Activated T-helper 1 cell treated with anti-CD3 and anti-CD28 coated beads, Interleukin-12 subunit alpha, Interleukin-12 subunit beta, Interleukin-2, Interleukin-4 antibody, amounts not matched to agents 30 ng/mL and 10 ng/mL and 1 ng/mL, durations not matched to agents 14 hours and 24 hours and 36 hours (primary cell): ENCODE measurements around the gene ZNF624. TPM values are rescaled to one million over a fixed set of nuclear protein-coding genes. Genes with fewer than 3 reads are reported as not detected.

Source experiments
- DNase-seq: peaks from one replicate; pipeline ENCODE4 v3.0.0; 2021; ENCODE audit warnings: low spot score
- H3K27ac Mint-ChIP-seq: one replicate; pipeline ENCODE4 v1.8.0; 2021; ENCODE audit warnings: mild to moderate bottlenecking, mixed read lengths
- H3K27me3 Mint-ChIP-seq: one replicate; pipeline ENCODE4 v1.8.0; 2022; ENCODE audit warnings: mild to moderate bottlenecking, moderate library complexity, mixed read lengths; ENCODE audit not compliant: insufficient read depth
- H3K36me3 Mint-ChIP-seq: one replicate; pipeline ENCODE4 v1.8.0; 2021; ENCODE audit warnings: low read depth, mixed read lengths
- H3K4me1 Mint-ChIP-seq: one replicate; pipeline ENCODE4 v1.8.0; 2021; ENCODE audit warnings: low read depth, mixed read lengths
- H3K4me3 Mint-ChIP-seq: one replicate; pipeline ENCODE4 v1.8.0; 2021; ENCODE audit warnings: mild to moderate bottlenecking, moderate library complexity, mixed read lengths
- H3K9me3 Mint-ChIP-seq: one replicate; pipeline ENCODE4 v1.8.0; 2021; ENCODE audit warnings: mixed read lengths
- intact Hi-C: fragments of 100-400 bp; cut with micrococcal nuclease; formaldehyde crosslinking; loops from one replicate; pipeline ENCODE4 v1.15.1; 2024
- total RNA-seq: library from RNA; stranded (reverse); gene quantifications from 2 replicates; pipeline ENCODE4 v1.2.3, GENCODE V29; 2022

Gene ZNF624
- total RNA-seq, 1 donor from 2014 or later = 2.0 TPM

DNA sequence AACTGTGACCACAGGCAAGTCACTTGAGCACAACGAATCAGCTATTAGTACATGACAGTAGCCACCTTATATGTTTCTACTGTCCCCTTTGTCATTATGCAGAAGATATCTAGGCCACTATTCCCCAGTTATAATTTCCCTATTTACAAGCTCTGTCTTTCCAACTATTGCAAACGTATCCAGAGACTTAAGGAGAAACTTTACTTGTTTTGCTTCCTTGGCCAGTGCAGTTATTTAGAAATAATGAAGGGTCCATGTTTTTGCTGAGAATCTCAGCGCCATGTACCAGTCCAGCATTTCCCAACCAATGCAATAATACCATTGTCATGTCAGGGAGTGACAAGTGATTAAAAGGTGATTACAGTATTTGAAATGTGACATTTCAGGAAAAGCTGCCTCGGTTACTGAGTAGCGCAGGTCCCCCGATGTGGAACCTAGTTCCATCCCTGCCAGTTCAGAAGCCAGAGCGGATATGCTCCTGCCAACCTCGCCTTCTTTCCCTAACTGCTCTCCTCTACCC lies 743 bp downstream of the ZNF624 start:
- peak overlapping the region; percentile 87 for H3K4me3 Mint-ChIP-seq
- peaks cover 3% of the 10 kb centered on the region for H3K36me3 Mint-ChIP-seq
- no peak for DNase-seq
- H3K27me3 Mint-ChIP-seq = peaks cover 2% of the 10 kb centered on the region
- H3K4me1 Mint-ChIP-seq = peaks cover 13% of the 10 kb centered on the region
- H3K27ac Mint-ChIP-seq = no peak overlapping the region
- intact Hi-C loops = loop anchor here (1.0 kb wide), 4 partner anchors 64 to 215 kb away; partner anchors contain the start of gene ZNF287
- H3K9me3 Mint-ChIP-seq = no peaks in the 10 kb centered on the region

DNA sequence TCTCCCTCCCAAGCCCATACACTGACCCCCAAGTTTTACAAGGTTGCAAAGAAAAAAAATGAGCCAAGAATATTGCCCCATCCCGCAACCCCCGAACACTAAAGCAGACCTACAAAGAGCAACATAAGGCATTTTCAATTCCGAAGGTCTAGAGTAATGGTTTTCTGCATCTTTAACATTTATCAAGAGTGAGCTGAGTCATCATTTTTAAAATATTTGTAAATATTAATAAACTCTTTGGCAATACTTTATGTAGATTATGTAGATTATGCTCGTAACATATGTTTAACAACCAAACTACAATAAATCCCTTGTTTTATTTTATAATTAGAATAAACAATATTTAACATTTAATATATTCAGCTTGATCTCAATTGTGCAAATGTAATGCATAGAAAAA lies 1.4 kb downstream of the ZNF624 start:
- peaks cover under 1% of the 10 kb centered on the region for H3K27me3 Mint-ChIP-seq
- peaks cover 13% of the 10 kb centered on the region for H3K4me1 Mint-ChIP-seq
- H3K9me3 Mint-ChIP-seq = no peaks in the 10 kb centered on the region
- no peak for DNase-seq
- intact Hi-C loops = no loop called here
- peaks cover 3% of the 10 kb centered on the region for H3K36me3 Mint-ChIP-seq
- no peak overlapping the region for H3K27ac Mint-ChIP-seq
- H3K4me3 Mint-ChIP-seq = peak overlapping the region; percentile 87

DNA sequence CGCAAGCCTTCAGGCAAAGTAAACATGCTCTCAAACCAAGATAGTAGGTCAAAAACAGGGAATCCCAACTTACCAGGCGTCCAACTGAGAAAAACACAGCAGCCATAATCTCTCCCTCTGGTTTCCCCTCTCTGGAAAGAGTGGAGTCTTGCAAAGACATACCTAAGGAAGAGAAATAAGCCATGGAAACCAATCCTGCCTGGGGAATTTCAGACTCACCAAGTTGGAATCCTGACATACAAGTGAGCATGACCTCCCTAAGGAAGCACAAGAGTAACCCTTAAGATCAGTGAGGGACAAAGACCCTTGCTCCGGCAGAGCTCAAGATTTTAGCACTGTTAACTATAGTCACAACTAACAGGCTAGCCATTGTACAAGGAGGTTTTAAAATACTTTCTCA lies 4.1 kb downstream of the ZNF624 start:
- Mint-ChIP-seq H3K4me1 (peaks cover 13% of the 10 kb centered on the region), H3K27ac (no peak overlapping the region), H3K4me3 (no peak overlapping the region), H3K36me3 (peaks cover 9% of the 10 kb centered on the region), H3K9me3 (no peaks in the 10 kb centered on the region), H3K27me3 (no peaks in the 10 kb centered on the region)
- intact Hi-C loops = no loop called here
- DNase-seq = no peak

DNA sequence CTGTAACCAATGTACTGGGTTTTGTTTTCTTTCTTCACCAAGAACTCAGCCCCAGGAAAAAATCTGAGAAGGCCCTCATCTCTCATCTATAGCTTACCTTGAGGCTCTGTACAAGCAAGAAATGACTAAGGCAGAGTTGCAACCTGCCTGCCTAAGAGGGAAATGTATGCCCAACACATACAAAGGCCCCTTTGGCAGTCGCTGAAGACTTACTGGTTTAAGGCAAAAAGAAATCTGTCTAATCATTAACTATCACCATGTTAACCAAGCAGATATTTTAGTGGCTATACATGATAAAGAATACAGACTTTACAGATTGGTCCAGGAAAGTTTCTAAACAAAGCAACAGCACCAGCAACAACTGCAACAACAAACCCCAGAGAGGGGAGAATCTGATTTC lies 14.2 kb downstream of the ZNF624 start:
- no peak overlapping the region for H3K27ac Mint-ChIP-seq
- no peak overlapping the region for H3K4me3 Mint-ChIP-seq
- intact Hi-C loops = no loop called here
- H3K36me3 Mint-ChIP-seq = peaks cover 11% of the 10 kb centered on the region
- DNase-seq = no peak
- H3K27me3 Mint-ChIP-seq = no peaks in the 10 kb centered on the region
- H3K4me1 Mint-ChIP-seq = no peaks in the 10 kb centered on the region
- peaks cover 37% of the 10 kb centered on the region for H3K9me3 Mint-ChIP-seq

DNA sequence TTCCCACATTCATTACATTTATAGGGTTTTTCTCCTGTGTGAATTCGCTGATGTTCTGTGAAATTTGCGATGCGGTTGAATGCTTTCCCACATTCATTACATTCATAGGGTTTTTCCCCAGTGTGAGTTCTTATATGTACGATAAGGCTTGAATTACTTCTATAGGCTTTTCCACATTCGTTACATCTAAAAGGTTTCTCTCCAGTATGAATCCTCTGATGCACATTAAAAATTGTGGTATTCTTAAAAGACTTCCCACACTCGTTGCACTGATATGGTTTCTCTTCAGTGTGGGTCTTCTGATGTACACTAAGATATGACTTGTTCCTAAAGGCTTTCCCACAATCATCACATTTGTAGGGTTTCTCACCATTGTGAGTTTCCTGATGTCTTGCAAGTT lies 30.4 kb downstream of the ZNF624 start:
- H3K27me3 Mint-ChIP-seq = no peaks in the 10 kb centered on the region
- no peak for DNase-seq
- no peak overlapping the region for H3K4me3 Mint-ChIP-seq
- H3K36me3 Mint-ChIP-seq = peaks cover 15% of the 10 kb centered on the region
- no peaks in the 10 kb centered on the region for H3K4me1 Mint-ChIP-seq
- intact Hi-C loops = no loop called here
- peaks cover 75% of the 10 kb centered on the region for H3K9me3 Mint-ChIP-seq
- no peak overlapping the region for H3K27ac Mint-ChIP-seq

DNA sequence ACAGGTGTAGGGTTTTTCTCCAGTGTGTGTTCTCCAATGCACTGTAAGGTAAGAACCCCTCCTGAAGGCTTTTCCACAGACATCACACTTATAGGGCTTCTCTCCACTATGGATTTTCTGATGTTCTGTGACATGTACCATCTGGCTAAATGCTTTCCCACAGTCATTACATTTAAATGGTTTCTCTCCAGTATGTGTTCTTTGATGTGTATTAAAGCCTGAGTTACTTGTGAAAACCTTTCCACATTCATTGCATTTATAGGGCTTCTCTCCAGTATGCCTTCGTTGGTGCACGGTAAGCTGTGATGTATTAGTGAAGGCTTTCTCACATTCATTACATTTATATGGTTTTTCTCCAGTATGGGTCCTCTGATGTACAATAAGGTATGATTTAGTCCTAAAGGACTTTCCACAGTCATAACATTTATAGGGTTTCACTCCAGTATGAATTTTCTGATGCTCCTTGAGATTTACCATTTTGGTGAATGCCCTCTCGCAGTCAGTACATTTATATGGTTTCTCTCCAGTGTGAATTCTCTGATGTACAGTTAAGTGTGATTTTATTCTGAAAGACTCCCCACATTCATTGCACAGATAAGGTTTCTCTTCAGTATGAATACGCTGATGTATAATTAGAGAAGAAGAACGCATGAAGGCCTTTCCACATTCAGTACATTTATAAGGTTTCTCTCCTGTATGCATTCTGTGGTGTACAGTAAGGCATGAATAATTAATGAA lies 30.9 kb downstream of the ZNF624 start:
- intact Hi-C loops = no loop called here
- Mint-ChIP-seq H3K4me3 (no peak overlapping the region), H3K27me3 (no peaks in the 10 kb centered on the region), H3K36me3 (peaks cover 15% of the 10 kb centered on the region), H3K4me1 (no peaks in the 10 kb centered on the region), H3K9me3 (peaks cover 71% of the 10 kb centered on the region), H3K27ac (no peak overlapping the region)
- no peak for DNase-seq

- intact Hi-C loops = no loop called here
- no peak for DNase-seq
- H3K9me3 Mint-ChIP-seq = peaks cover 69% of the 10 kb centered on the region
Measured at GRCh38 chr17:16617481-16618060, 36.1 kb downstream of the ZNF624 start.

DNA sequence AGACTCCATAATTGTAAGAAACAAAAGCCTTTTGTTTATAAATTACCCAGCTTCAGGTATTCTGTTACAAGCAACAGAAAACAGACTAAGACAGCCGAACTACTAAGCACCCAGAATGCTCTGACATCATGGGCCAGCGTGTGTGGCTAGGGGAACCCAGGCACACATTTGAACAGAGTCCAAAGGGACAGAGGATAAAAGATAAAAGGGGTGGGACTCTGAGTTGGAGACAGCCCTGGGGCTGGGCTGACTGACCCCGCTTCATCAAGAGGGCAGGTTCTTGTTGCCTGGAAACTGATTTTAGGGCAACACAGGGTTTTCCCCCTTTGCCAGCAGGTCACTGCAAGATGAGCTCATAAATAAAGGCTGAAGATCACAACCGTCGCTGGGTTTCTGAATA lies 54.1 kb downstream of the ZNF624 start:
- DNase-seq = no peak
- no peak overlapping the region for H3K4me3 Mint-ChIP-seq
- H3K27ac Mint-ChIP-seq = no peak overlapping the region
- peaks cover 2% of the 10 kb centered on the region for H3K27me3 Mint-ChIP-seq
- peaks cover 8% of the 10 kb centered on the region for H3K9me3 Mint-ChIP-seq
- H3K36me3 Mint-ChIP-seq = no peaks in the 10 kb centered on the region
- intact Hi-C loops = no loop called here
- H3K4me1 Mint-ChIP-seq = no peaks in the 10 kb centered on the region

More at GRCh38 chr17:16617481-16618060, 36.1 kb downstream of the ZNF624 start:
- H3K4me1 Mint-ChIP-seq = no peaks in the 10 kb centered on the region
- no peak overlapping the region for H3K27ac Mint-ChIP-seq
- peaks cover 6% of the 10 kb centered on the region for H3K36me3 Mint-ChIP-seq
- H3K27me3 Mint-ChIP-seq = no peaks in the 10 kb centered on the region
- H3K4me3 Mint-ChIP-seq = no peak overlapping the region

- H3K9me3 Mint-ChIP-seq = peaks cover 9% of the 10 kb centered on the region
- no peaks in the 10 kb centered on the region for H3K36me3 Mint-ChIP-seq
- H3K4me1 Mint-ChIP-seq = peaks cover 9% of the 10 kb centered on the region
- intact Hi-C loops = no loop called here
- no peak for DNase-seq
- peaks cover 22% of the 10 kb centered on the region for H3K27me3 Mint-ChIP-seq
- H3K4me3 Mint-ChIP-seq = no peak overlapping the region
- H3K27ac Mint-ChIP-seq = no peak overlapping the region
Measured at GRCh38 chr17:16593356-16594102, 60.1 kb downstream of the ZNF624 start.

DNA sequence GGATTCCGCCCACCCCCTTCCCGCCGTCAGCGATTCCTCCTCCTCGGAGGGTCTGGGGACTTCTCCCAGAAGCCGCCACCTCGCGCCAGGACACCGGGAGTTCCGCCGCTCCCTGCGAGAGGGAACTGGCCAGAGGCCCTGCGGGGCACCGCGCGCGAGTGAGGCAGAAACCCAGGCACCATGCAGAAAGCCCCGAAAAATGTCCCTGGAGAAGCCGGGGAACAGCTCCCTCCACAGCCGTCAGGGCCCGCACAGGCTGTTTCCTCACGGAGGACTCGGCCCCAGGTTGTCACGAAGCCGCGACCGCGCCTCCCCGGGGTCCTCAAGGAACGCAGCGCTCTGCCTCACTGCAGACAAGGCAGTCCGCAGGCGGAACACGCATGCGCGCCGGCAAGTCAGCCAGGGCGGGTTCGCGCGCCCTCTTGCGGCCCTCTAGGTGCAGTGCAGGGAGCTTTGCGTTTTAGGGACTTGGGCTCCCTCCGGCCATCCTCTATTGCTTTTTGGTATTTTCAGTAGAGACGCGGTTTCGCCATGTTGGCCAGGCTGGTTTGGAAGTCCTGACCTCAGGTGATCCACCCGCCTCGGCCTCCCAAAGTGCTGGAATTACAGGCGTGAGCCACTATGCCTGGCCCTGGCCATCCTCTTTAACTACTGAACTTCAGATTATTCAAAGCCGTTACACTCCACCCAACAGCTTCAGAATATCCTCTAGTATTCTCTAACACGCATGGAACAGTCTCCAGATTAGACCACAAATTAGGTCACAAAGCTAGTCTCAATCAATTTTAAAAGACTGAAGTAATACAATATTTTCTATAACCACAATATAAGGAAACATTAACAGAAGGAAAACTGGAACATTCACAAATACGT lies 64.3 kb downstream of the ZNF624 start:
- Mint-ChIP-seq H3K4me1 (peaks cover 18% of the 10 kb centered on the region), H3K9me3 (peaks cover 7% of the 10 kb centered on the region)

DNA sequence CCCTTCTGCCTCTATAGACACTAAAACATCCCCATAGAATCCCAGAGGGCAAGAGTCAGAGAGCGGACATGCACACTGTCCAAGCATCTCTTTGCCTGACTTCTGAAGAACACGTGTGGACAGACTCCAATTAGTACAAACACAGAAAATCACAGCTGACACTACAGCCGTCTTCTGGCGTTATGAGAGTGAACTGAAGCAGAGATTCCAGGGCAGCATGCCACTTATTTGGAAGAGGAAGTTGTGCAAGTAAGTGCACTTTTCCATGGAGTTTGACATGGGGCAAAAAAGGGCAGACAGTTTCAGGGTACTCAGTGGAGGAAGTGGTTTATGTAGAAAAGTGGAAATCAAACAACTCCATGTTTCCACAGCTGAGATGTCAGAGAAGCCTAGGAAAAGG lies 67.9 kb downstream of the ZNF624 start:
- H3K36me3 Mint-ChIP-seq = no peaks in the 10 kb centered on the region
- H3K9me3 Mint-ChIP-seq = no peaks in the 10 kb centered on the region
- H3K4me3 Mint-ChIP-seq = no peak overlapping the region
- no peak overlapping the region for H3K27ac Mint-ChIP-seq
- intact Hi-C loops = loop anchor here (5.0 kb wide), 1 partner anchor 223 kb away; no protein-coding TSS in a partner anchor
- H3K4me1 Mint-ChIP-seq = peaks cover 25% of the 10 kb centered on the region
- no peak for DNase-seq
- peaks cover 32% of the 10 kb centered on the region for H3K27me3 Mint-ChIP-seq

More for the DNA sequence above, 64.3 kb downstream of the ZNF624 start:
- Mint-ChIP-seq H3K4me3 (peak overlapping the region; percentile 72), H3K27ac (no peak overlapping the region), H3K36me3 (no peaks in the 10 kb centered on the region), H3K27me3 (peaks cover 47% of the 10 kb centered on the region)
- intact Hi-C loops = loop anchor here (1.0 to 5.0 kb wide), 6 partner anchors 20 to 227 kb away; partner anchors contain the start of genes ZNF287 and ZNF624
- peak; percentile 89 for DNase-seq
